ENCODE data around the gene PTK7.

The PTK7 gene

DNA sequence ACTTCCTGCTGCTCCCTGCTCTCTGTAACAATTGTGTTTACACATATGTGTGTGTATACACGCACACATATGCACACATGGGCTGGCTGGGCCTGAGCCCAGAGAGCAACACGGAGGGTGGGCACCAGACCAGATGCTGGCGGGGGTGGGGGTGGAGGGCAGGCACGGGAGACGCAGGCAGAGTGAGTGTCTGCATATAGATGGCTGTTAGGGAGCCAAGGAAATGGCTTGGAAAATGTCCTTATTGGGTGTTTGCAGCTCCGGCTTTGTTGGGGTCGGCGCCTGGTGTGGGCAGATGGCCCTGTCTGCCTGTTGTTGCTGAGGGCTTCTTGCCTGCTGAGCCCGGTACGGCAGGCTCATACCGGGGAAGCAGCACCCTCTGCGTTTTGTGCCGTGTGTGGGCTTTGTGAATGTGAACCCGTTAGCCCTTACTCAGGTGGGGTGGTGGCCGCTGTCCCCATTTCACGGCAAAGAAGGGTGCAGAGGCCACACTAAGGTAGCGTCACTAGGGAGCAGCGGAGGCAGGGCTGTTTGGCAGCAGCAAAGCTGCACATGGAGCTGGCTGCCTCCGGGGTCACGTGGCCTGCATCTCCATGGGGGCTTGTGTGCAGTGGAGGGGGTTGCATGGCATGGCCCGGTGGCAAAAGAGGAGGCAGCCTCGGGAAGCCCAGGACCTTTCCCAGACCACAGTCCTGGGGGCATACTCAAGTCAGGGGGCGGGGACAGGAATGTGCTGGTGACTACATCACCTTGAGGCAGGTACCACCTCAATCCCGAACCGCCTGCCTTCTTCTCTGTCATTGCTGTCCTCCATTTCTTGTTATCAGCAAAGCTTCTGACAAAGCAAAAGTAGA, 47.6 kb downstream of the PTK7 start:
- H3K27me3 ChIP-seq (ENCODE audit: low read length): no peaks in the 10 kb centered on the region
- no peak overlapping the region for H3K9ac ChIP-seq (ENCODE audit: low read length)
- no peak overlapping the region for H2AFZ ChIP-seq (ENCODE audit: low read depth, low read length, severe bottlenecking)
- H3K9me3 ChIP-seq (ENCODE audit: insufficient read depth, low read length): no peaks in the 10 kb centered on the region
- no peak overlapping the region for H3K27ac ChIP-seq (ENCODE audit: low read depth, low read length)
- H3K4me2 ChIP-seq (ENCODE audit: low read depth, low read length, poor library complexity, severe bottlenecking): no peak overlapping the region
- H3F3A ChIP-seq (ENCODE audit: insufficient read depth): no peaks in the 10 kb centered on the region
- H3K79me2 ChIP-seq (ENCODE audit: insufficient read depth, low read length): no peaks in the 10 kb centered on the region
- H4K20me1 ChIP-seq (ENCODE audit: low read depth, low read length): no peaks in the 10 kb centered on the region
- TF ChIP-seq, protein P1, sequence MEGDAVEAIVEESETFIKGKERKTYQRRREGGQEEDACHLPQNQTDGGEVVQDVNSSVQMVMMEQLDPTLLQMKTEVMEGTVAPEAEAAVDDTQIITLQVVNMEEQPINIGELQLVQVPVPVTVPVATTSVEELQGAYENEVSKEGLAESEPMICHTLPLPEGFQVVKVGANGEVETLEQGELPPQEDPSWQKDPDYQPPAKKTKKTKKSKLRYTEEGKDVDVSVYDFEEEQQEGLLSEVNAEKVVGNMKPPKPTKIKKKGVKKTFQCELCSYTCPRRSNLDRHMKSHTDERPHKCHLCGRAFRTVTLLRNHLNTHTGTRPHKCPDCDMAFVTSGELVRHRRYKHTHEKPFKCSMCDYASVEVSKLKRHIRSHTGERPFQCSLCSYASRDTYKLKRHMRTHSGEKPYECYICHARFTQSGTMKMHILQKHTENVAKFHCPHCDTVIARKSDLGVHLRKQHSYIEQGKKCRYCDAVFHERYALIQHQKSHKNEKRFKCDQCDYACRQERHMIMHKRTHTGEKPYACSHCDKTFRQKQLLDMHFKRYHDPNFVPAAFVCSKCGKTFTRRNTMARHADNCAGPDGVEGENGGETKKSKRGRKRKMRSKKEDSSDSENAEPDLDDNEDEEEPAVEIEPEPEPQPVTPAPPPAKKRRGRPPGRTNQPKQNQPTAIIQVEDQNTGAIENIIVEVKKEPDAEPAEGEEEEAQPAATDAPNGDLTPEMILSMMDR (IDR thresholded peaks at IDR 0.05; ENCODE audit: insufficient read depth, low read length, poor library complexity, severe bottlenecking): no peak
- TF ChIP-seq EZH2phosphoT487 (conservative IDR thresholded peaks at IDR 0.05; ENCODE audit: low read length): no peak
- H3K4me3 ChIP-seq (ENCODE audit: insufficient read depth, low read length, poor library complexity, severe bottlenecking): no peak overlapping the region
- H3K9me2 ChIP-seq (replicated peaks; ENCODE audit: insufficient read depth, low read length): no peaks in the 10 kb centered on the region
- H3K36me3 ChIP-seq (ENCODE audit: low read length): no peaks in the 10 kb centered on the region

- H3K27ac ChIP-seq (ENCODE audit: low read depth, low read length): no peak overlapping the region
- H3K27me3 ChIP-seq (ENCODE audit: low read length): no peaks in the 10 kb centered on the region
- H3K9ac ChIP-seq (ENCODE audit: low read length): no peak overlapping the region
- H3K4me3 ChIP-seq (ENCODE audit: insufficient read depth, low read length, poor library complexity, severe bottlenecking): no peak overlapping the region
- H3K4me2 ChIP-seq (ENCODE audit: low read depth, low read length, poor library complexity, severe bottlenecking): no peak overlapping the region
- H3F3A ChIP-seq (ENCODE audit: insufficient read depth): no peaks in the 10 kb centered on the region
- H3K79me2 ChIP-seq (ENCODE audit: insufficient read depth, low read length): no peaks in the 10 kb centered on the region
- TF ChIP-seq, protein P1 (IDR thresholded peaks at IDR 0.05; ENCODE audit: insufficient read depth, low read length, poor library complexity, severe bottlenecking): no peak
- TF ChIP-seq EZH2phosphoT487 (conservative IDR thresholded peaks at IDR 0.05; ENCODE audit: low read length): no peak
- H4K20me1 ChIP-seq (ENCODE audit: low read depth, low read length): no peaks in the 10 kb centered on the region
- H3K36me3 ChIP-seq (ENCODE audit: low read length): no peaks in the 10 kb centered on the region
- H3K9me2 ChIP-seq (replicated peaks; ENCODE audit: insufficient read depth, low read length): no peaks in the 10 kb centered on the region
- H3K9me3 ChIP-seq (ENCODE audit: insufficient read depth, low read length): no peaks in the 10 kb centered on the region
- no peak overlapping the region for H2AFZ ChIP-seq (ENCODE audit: low read depth, low read length, severe bottlenecking)
Measured at GRCh38 chr6:43124481-43124880, 48.4 kb downstream of the PTK7 start.

GRCh38 chr6:43125119-43125518, 49.0 kb downstream of the PTK7 start:
- no peaks in the 10 kb centered on the region for H3K27me3 ChIP-seq (ENCODE audit: low read length)
- no peaks in the 10 kb centered on the region for H3F3A ChIP-seq (ENCODE audit: insufficient read depth)
- no peak overlapping the region for H3K27ac ChIP-seq (ENCODE audit: low read depth, low read length)
- no peaks in the 10 kb centered on the region for H3K79me2 ChIP-seq (ENCODE audit: insufficient read depth, low read length)
- no peak overlapping the region for H3K4me3 ChIP-seq (ENCODE audit: insufficient read depth, low read length, poor library complexity, severe bottlenecking)
- TF ChIP-seq, protein P1 (IDR thresholded peaks at IDR 0.05; ENCODE audit: insufficient read depth, low read length, poor library complexity, severe bottlenecking): no peak
- no peak for TF ChIP-seq EZH2phosphoT487 (conservative IDR thresholded peaks at IDR 0.05; ENCODE audit: low read length)
- H3K9me2 ChIP-seq (replicated peaks; ENCODE audit: insufficient read depth, low read length): no peaks in the 10 kb centered on the region
- H4K20me1 ChIP-seq (ENCODE audit: low read depth, low read length): no peaks in the 10 kb centered on the region
- H2AFZ ChIP-seq (ENCODE audit: low read depth, low read length, severe bottlenecking): no peak overlapping the region
- no peaks in the 10 kb centered on the region for H3K9me3 ChIP-seq (ENCODE audit: insufficient read depth, low read length)
- no peak overlapping the region for H3K4me2 ChIP-seq (ENCODE audit: low read depth, low read length, poor library complexity, severe bottlenecking)
- H3K36me3 ChIP-seq (ENCODE audit: low read length): no peaks in the 10 kb centered on the region
- H3K9ac ChIP-seq (ENCODE audit: low read length): no peak overlapping the region

All from SU-DHL-6 (cell line).